Measurements from ENCODE around the gene ENAH.

Gene ENAH

GRCh38 chr1:225601902-225602589, 50.9 kb downstream of the ENAH start:
- ATAC-seq (replicated peaks), result no peak
- peaks cover 0 to 3% of the 10 kb centered on the region in 2 donors for H3K9me3 Mint-ChIP-seq
- no peaks in the 10 kb centered on the region for H3K4me1 Mint-ChIP-seq (ENCODE audit: low read depth in 2 of 2)
- H3K27ac Mint-ChIP-seq, result no peak overlapping the region
- H3K4me3 Mint-ChIP-seq, result no peak overlapping the region
- peaks cover 6 to 10% of the 10 kb centered on the region in 2 donors for H3K27me3 Mint-ChIP-seq
- DNase-seq, result no peak
- no peaks in the 10 kb centered on the region for H3K36me3 Mint-ChIP-seq (ENCODE audit: insufficient read depth)

GRCh38 chr1:225598847-225599246, 54.1 kb downstream of the ENAH start:
- DNase-seq, result no peak
- no peak overlapping the region for H3K27ac Mint-ChIP-seq
- H3K27me3 Mint-ChIP-seq, result peaks cover 12 to 14% of the 10 kb centered on the region in 2 donors
- no peaks in the 10 kb centered on the region for H3K36me3 Mint-ChIP-seq (ENCODE audit: insufficient read depth)
- no peak overlapping the region for H3K4me3 Mint-ChIP-seq
- ATAC-seq (replicated peaks), result no peak
- no peaks in the 10 kb centered on the region for H3K4me1 Mint-ChIP-seq (ENCODE audit: low read depth in 2 of 2)
- H3K9me3 Mint-ChIP-seq, result peaks cover 0 to 3% of the 10 kb centered on the region in 2 donors

GRCh38 chr1:225597926-225598575, 54.9 kb downstream of the ENAH start:
- no peak overlapping the region for H3K4me3 Mint-ChIP-seq
- DNase-seq, result no peak
- no peak overlapping the region for H3K27ac Mint-ChIP-seq
- H3K4me1 Mint-ChIP-seq (ENCODE audit: low read depth in 2 of 2), result no peaks in the 10 kb centered on the region
- ATAC-seq (replicated peaks), result no peak
- no peaks in the 10 kb centered on the region for H3K36me3 Mint-ChIP-seq (ENCODE audit: insufficient read depth)
- peaks cover 12 to 16% of the 10 kb centered on the region in 2 donors for H3K27me3 Mint-ChIP-seq
- peaks cover 0 to 3% of the 10 kb centered on the region in 2 donors for H3K9me3 Mint-ChIP-seq

- Mint-ChIP-seq H3K4me1 (ENCODE audit: low read depth in 2 of 2) (no peaks in the 10 kb centered on the region), H3K4me3 (no peak overlapping the region), H3K27ac (no peak overlapping the region), H3K36me3 (ENCODE audit: insufficient read depth) (no peaks in the 10 kb centered on the region), H3K27me3 (peaks cover 12 to 16% of the 10 kb centered on the region in 2 donors), H3K9me3 (peaks cover 0 to 3% of the 10 kb centered on the region in 2 donors)
- ATAC-seq (replicated peaks) (no peak), DNase-seq (no peak)
Observed at GRCh38 chr1:225596736-225597135, 56.2 kb downstream of the ENAH start.

GRCh38 chr1:225595974-225596551, 56.9 kb downstream of the ENAH start:
- no peaks in the 10 kb centered on the region for H3K4me1 Mint-ChIP-seq (ENCODE audit: low read depth in 2 of 2)
- peaks cover 2% of the 10 kb centered on the region for H3K36me3 Mint-ChIP-seq (ENCODE audit: insufficient read depth)
- no peak for DNase-seq
- H3K27me3 Mint-ChIP-seq, result peaks cover 12 to 17% of the 10 kb centered on the region in 2 donors
- ATAC-seq (replicated peaks), result no peak
- no peak overlapping the region for H3K4me3 Mint-ChIP-seq
- H3K9me3 Mint-ChIP-seq, result peaks cover 0 to 3% of the 10 kb centered on the region in 2 donors
- H3K27ac Mint-ChIP-seq, result no peak overlapping the region

GRCh38 chr1:225595452-225595851, 57.5 kb downstream of the ENAH start:
- no peaks in the 10 kb centered on the region for H3K4me1 Mint-ChIP-seq (ENCODE audit: low read depth in 2 of 2)
- no peak overlapping the region for H3K4me3 Mint-ChIP-seq
- H3K27me3 Mint-ChIP-seq, result peaks cover 12 to 23% of the 10 kb centered on the region in 2 donors
- peaks cover 2% of the 10 kb centered on the region for H3K36me3 Mint-ChIP-seq (ENCODE audit: insufficient read depth)
- peaks cover 0 to 3% of the 10 kb centered on the region in 2 donors for H3K9me3 Mint-ChIP-seq
- no peak overlapping the region for H3K27ac Mint-ChIP-seq
- ATAC-seq (replicated peaks), result no peak
- no peak for DNase-seq

GRCh38 chr1:225593414-225593813, 59.5 kb downstream of the ENAH start:
- DNase-seq (no peak), ATAC-seq (replicated peaks) (no peak)
- Mint-ChIP-seq H3K27ac (no peak overlapping the region), H3K9me3 (no peaks in the 10 kb centered on the region), H3K27me3 (peaks cover 8 to 21% of the 10 kb centered on the region in 2 donors), H3K4me1 (ENCODE audit: low read depth in 2 of 2) (no peaks in the 10 kb centered on the region), H3K4me3 (no peak overlapping the region), H3K36me3 (ENCODE audit: insufficient read depth) (peaks cover 2% of the 10 kb centered on the region)

- no peak for ATAC-seq (replicated peaks)
- no peak overlapping the region for H3K4me3 Mint-ChIP-seq
Observed at GRCh38 chr1:225592362-225593025, 60.4 kb downstream of the ENAH start.

GRCh38 chr1:225587310-225587709, 65.6 kb downstream of the ENAH start:
- Mint-ChIP-seq H3K27ac (no peak overlapping the region), H3K4me3 (no peak overlapping the region), H3K27me3 (peaks cover 52 to 63% of the 10 kb centered on the region in 2 donors), H3K36me3 (ENCODE audit: insufficient read depth) (peaks cover 2% of the 10 kb centered on the region), H3K9me3 (no peaks in the 10 kb centered on the region), H3K4me1 (ENCODE audit: low read depth in 2 of 2) (no peaks in the 10 kb centered on the region)
- DNase-seq (no peak), ATAC-seq (replicated peaks) (no peak)

More at GRCh38 chr1:225592362-225593025, 60.4 kb downstream of the ENAH start:
- Mint-ChIP-seq H3K36me3 (ENCODE audit: insufficient read depth) (peaks cover 2% of the 10 kb centered on the region), H3K4me1 (ENCODE audit: low read depth in 2 of 2) (no peaks in the 10 kb centered on the region), H3K9me3 (no peaks in the 10 kb centered on the region), H3K27ac (no peak overlapping the region), H3K27me3 (peaks cover 17 to 26% of the 10 kb centered on the region in 2 donors)
- DNase-seq, result no peak

GRCh38 chr1:225581186-225581585, 71.7 kb downstream of the ENAH start:
- no peak for ATAC-seq (replicated peaks)
- DNase-seq, result no peak

GRCh38 chr1:225580238-225581099, 72.5 kb downstream of the ENAH start:
- ATAC-seq (replicated peaks) (no peak), DNase-seq (no peak)
- no peak overlapping the region for H3K27ac Mint-ChIP-seq
- no peaks in the 10 kb centered on the region for H3K4me1 Mint-ChIP-seq (ENCODE audit: low read depth in 2 of 2)
- H3K27me3 Mint-ChIP-seq, result peaks cover 39 to 61% of the 10 kb centered on the region in 2 donors
- H3K4me3 Mint-ChIP-seq, result no peak overlapping the region
- no peaks in the 10 kb centered on the region for H3K9me3 Mint-ChIP-seq
- H3K36me3 Mint-ChIP-seq (ENCODE audit: insufficient read depth), result no peaks in the 10 kb centered on the region

More at GRCh38 chr1:225581186-225581585, 71.7 kb downstream of the ENAH start:
- peaks cover 46 to 68% of the 10 kb centered on the region in 2 donors for H3K27me3 Mint-ChIP-seq
- H3K27ac Mint-ChIP-seq, result no peak overlapping the region
- H3K4me1 Mint-ChIP-seq (ENCODE audit: low read depth in 2 of 2), result no peaks in the 10 kb centered on the region
- no peaks in the 10 kb centered on the region for H3K36me3 Mint-ChIP-seq (ENCODE audit: insufficient read depth)
- H3K4me3 Mint-ChIP-seq, result no peak overlapping the region
- H3K9me3 Mint-ChIP-seq, result no peaks in the 10 kb centered on the region

GRCh38 chr1:225578251-225578977, 74.5 kb downstream of the ENAH start:
- Mint-ChIP-seq H3K4me3 (no peak overlapping the region), H3K4me1 (ENCODE audit: low read depth in 2 of 2) (no peaks in the 10 kb centered on the region), H3K9me3 (no peaks in the 10 kb centered on the region), H3K36me3 (ENCODE audit: insufficient read depth) (no peaks in the 10 kb centered on the region), H3K27ac (no peak overlapping the region), H3K27me3 (peaks cover 34 to 40% of the 10 kb centered on the region in 2 donors)
- DNase-seq (no peak), ATAC-seq (replicated peaks) (no peak)

Data from effector memory CD8-positive, alpha-beta T cell (primary cell).